Measurements from ENCODE around the gene TNNT3. TPM values are rescaled to one million over a fixed set of nuclear protein-coding genes. Genes with fewer than 3 reads are reported as not detected.
"Not testable (repeated sequence)": the region's sequence is repeated elsewhere in the genome, so short reads cannot be mapped to it uniquely, and the experiment has no call there.

The TNNT3 gene
- total and polyA plus RNA-seq, 10 donors: 0.64 to 4.9 (median 2.0) TPM; not detected in 1

DNA sequence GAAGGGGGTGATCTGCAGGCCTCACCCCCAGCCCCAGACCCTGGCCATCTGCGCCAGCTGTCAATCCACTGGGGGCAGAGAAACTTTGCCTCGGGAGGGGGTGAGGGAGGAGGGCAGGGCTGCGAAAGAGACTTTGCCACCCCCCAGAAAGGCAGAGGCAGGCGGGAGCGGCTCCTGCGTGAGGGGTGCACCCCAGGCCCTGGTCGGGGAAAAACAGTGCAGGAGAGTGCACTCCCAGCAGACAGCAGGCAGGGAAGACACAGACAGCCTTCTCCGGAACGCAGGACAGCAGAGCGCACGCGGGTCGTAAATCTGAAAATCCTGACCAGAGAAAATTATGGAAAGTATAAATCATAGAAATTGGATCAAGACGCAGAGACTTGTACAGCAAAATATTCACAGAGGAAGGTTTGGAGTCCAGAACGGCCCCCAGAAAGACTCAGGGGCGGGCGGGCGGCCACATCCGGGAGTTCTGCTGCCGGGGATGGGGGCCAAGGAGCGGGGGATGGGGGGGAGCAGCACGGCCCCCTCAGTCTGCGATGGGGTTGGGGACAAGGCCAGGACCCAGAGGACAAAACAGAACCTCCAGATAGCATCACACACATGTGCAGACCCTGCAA lies 19.6 kb downstream of the TNNT3 start:
- DNase-seq: peak; percentile 39
- H3K36me3 ChIP-seq: no peaks in the 10 kb centered on the region

DNA sequence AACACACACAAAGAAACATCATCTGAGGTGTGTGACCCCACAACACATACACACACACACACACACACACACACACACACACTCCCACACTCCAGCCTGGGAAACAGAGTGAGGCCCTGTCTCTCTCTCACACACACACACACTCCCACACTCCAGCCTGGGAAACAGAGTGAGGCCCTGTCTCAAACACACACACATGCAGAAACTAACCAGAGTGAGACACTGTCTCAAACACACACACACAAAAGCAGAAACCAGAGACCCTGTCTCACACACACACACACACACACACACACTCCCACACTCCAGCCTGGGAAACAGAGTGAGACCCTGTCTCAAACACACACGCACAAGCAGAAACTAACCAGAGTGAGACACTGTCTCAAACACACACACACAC lies 20.3 kb downstream of the TNNT3 start:
- H3K9me3 ChIP-seq; H3K4me1 ChIP-seq; intact Hi-C loops (cut with DNase I; ENCODE audit: low total_unique reads); H3K4me3 ChIP-seq; H3K36me3 ChIP-seq; H3K27ac ChIP-seq: not testable (repeated sequence)
- peak; percentile 41 for DNase-seq
- peaks cover 0 to 19% (median 0%) of the 10 kb centered on the region in 7 donors for H3K27me3 ChIP-seq (replicated peaks in 1 of 7)
- WGBS, 5 donors: 80 to 92% (median 87%) methylated on average over 1 of the region's 1 CpG

More for the DNA sequence above, 19.6 kb downstream of the TNNT3 start:
- 18 to 23% (median 20%) methylated on average over 22 to 23 of the region's 23 CpGs for WGBS, 5 donors
- intact Hi-C loops (cut with DNase I; ENCODE audit: low total_unique reads): no loop called here
- peaks cover 0 to 9% (median 6%) of the 10 kb centered on the region in 6 donors for H3K4me1 ChIP-seq
- H3K27me3 ChIP-seq (replicated peaks in 1 of 7): peaks cover 0 to 19% (median 0%) of the 10 kb centered on the region in 7 donors
- no peaks in the 10 kb centered on the region for H3K9me3 ChIP-seq
- TF ChIP-seq POLR2AphosphoS5 (IDR thresholded peaks at IDR 0.05): no peak
- no peak for TF ChIP-seq POLR2A (IDR thresholded peaks at IDR 0.05)
- TF ChIP-seq, protein P1, sequence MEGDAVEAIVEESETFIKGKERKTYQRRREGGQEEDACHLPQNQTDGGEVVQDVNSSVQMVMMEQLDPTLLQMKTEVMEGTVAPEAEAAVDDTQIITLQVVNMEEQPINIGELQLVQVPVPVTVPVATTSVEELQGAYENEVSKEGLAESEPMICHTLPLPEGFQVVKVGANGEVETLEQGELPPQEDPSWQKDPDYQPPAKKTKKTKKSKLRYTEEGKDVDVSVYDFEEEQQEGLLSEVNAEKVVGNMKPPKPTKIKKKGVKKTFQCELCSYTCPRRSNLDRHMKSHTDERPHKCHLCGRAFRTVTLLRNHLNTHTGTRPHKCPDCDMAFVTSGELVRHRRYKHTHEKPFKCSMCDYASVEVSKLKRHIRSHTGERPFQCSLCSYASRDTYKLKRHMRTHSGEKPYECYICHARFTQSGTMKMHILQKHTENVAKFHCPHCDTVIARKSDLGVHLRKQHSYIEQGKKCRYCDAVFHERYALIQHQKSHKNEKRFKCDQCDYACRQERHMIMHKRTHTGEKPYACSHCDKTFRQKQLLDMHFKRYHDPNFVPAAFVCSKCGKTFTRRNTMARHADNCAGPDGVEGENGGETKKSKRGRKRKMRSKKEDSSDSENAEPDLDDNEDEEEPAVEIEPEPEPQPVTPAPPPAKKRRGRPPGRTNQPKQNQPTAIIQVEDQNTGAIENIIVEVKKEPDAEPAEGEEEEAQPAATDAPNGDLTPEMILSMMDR (IDR thresholded peaks at IDR 0.05 in 8 of 11, conservative IDR thresholded peaks at IDR 0.05 in 3 of 11): no peak
- H3K4me3 ChIP-seq: no peak overlapping the region
- no peak overlapping the region for H3K27ac ChIP-seq

DNA sequence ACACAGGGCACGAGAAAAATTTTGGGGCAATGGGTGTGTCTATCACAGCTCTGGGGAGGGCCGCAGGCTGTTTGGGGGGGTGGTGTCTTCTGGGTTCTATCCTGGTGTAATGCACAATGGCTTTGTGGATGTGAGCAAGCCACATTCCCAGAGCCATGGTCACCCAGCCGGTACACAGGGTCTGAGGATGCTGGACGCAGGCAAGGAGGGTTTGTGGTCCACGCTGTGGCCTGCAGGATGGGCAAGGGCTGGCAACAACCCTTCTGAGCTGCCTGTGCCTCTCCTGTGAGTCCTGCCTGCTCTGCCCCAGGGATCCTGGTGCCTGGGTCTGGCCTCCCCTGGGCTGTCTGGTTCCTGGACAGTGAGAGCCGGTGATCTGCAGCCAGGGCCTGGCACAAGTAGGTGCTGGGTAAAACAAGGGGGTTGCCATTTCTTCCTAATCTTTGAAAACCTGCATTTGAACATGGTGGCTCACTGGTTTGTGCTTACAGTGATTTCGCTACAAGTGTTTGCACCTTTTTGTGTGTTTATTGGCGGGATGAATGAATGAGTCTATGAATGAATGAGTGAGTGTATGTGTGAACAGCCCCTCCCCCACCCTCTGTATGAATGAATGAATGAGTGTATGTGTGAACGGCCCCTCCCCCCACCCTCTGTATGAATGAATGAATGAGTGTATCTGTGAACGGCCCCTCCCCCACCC lies 23.2 kb downstream of the TNNT3 start:
- H3K27ac ChIP-seq: no peak overlapping the region
- no peak overlapping the region for H3K4me3 ChIP-seq
- WGBS, 5 donors: 80 to 94% (median 91%) methylated on average over 9 to 10 of the region's 10 CpGs
- H3K9me3 ChIP-seq: no peaks in the 10 kb centered on the region
- no peaks in the 10 kb centered on the region for H3K36me3 ChIP-seq
- peak; percentile 50 for DNase-seq
- TF ChIP-seq POLR2A (IDR thresholded peaks at IDR 0.05) (no peak), POLR2AphosphoS5 (IDR thresholded peaks at IDR 0.05) (no peak)
- TF ChIP-seq, protein P1 (IDR thresholded peaks at IDR 0.05 in 8 of 11, conservative IDR thresholded peaks at IDR 0.05 in 3 of 11): no peak
- intact Hi-C loops (cut with DNase I; ENCODE audit: low total_unique reads): no loop called here
- peaks cover 0 to 16% (median 0%) of the 10 kb centered on the region in 7 donors for H3K27me3 ChIP-seq (replicated peaks in 1 of 7)
- peaks cover 0 to 9% (median 6%) of the 10 kb centered on the region in 6 donors for H3K4me1 ChIP-seq

DNA sequence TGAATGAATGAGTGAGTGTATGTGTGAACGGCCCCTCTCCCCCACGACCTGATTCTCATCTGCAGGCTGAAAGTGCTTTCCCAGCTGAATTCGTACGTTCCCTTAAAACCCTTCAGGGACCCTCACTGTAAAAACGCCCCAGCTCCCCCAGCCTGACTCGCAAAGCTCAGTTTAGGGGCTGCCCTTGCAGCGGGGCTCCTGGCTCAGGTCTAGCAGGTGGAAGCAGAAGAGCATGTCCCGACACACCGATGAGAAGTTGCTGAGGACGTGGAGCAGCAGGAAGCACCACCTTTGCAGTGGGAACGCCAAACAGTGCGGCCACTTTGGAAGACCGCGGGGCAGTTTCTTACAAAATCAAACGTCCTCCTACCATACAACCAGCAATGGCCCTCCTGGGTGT lies 24.1 kb downstream of the TNNT3 start:
- WGBS, 5 donors: 71 to 94% (median 85%) methylated on average over 12 to 15 of the region's 15 CpGs
- Histone ChIP-seq H3K4me1 (peaks cover 0 to 9% (median 6%) of the 10 kb centered on the region in 6 donors), H3K9me3 (no peaks in the 10 kb centered on the region), H3K4me3 (no peak overlapping the region), H3K27ac (no peak overlapping the region), H3K36me3 (no peaks in the 10 kb centered on the region), H3K27me3 (replicated peaks in 1 of 7) (peaks cover 0 to 8% (median 0%) of the 10 kb centered on the region in 7 donors)
- DNase-seq: peak; percentile 72
- TF ChIP-seq POLR2A (IDR thresholded peaks at IDR 0.05) (no peak), POLR2AphosphoS5 (IDR thresholded peaks at IDR 0.05) (no peak)
- TF ChIP-seq, protein P1 (IDR thresholded peaks at IDR 0.05 in 8 of 11, conservative IDR thresholded peaks at IDR 0.05 in 3 of 11): no peak
- intact Hi-C loops (cut with DNase I; ENCODE audit: low total_unique reads): no loop called here
